A549 (cell line): ENCODE results near the gene EIF4B. TPM values are rescaled to one million over a fixed set of nuclear protein-coding genes. Genes with fewer than 3 reads are reported as not detected.
A peak's percentile ranks its signal among the peaks of the same experiment; 100 is the strongest.

Source experiments
- ATAC-seq, 2 experiments: fragments of 200-7000 bp in 1 of 2; fragments of >200 bp in 1 of 2; cut with Nextera tagmentation in 1 of 2; cut with Tn5 transposase in 1 of 2; 3 replicates each; pipeline versions ENCODE4 v1.8.0 to v1.9.1; 2018 to 2020; ENCODE audit warnings: mild to moderate bottlenecking in 1 of 2, moderate library complexity in 1 of 2
- CTCF ChIA-PET: fragments of 300-600 bp; sonication (Branson Sonifier 250); formaldehyde crosslinking; extraction: SDS; loops from one replicate; lab custom pipeline; 2021; ENCODE audit warnings: antibody characterized with exemption, inconsistent platforms; lab: Yijun Ruan, JAX
- POLR2A ChIA-PET: fragments of 350-600 bp; formaldehyde crosslinking; extraction: SDS; loops from one replicate; lab custom pipeline; 2021; ENCODE audit warnings: antibody characterized with exemption, inconsistent platforms; lab: Yijun Ruan, JAX
- DNase-seq, 2 experiments: peaks; one replicate each; pipeline versions ENCODE4 v3.0.0 to v3.0.0-alpha.2; 2011 to 2016; ENCODE audit warnings: low read depth in 1 of 2, low spot score in 1 of 2
- FAIRE-seq: peaks from 2 replicates; lab custom pipeline; 2011; peaks lifted over from hg19 to GRCh38; lab: Jason Lieb, UNC
- H3K27ac ChIP-seq, 2 experiments: fragments of >200 bp; sonication (Bioruptor Twin); formaldehyde crosslinking; 3 replicates each; pipeline ENCODE4 v1.5.1; 2016 to 2017
- H3K4me1 ChIP-seq: fragments of >200 bp; sonication (Bioruptor Twin); formaldehyde crosslinking; 3 replicates; pipeline ENCODE4 v1.6.1; 2016
- H3K4me2 ChIP-seq: fragments of >200 bp; sonication (Bioruptor Twin); formaldehyde crosslinking; 3 replicates; pipeline ENCODE4 v1.6.1; 2016
- H3K4me3 ChIP-seq: fragments of >200 bp; sonication (Bioruptor Twin); formaldehyde crosslinking; 3 replicates; pipeline ENCODE4 v1.5.1; 2016
- H3K9me3 ChIP-seq: fragments of >200 bp; sonication (Bioruptor Twin); formaldehyde crosslinking; 3 replicates; pipeline ENCODE4 v1.6.1; 2016
- CHD2 ChIP-seq: fragments of 150-350 bp; IDR thresholded peaks from 2 replicates; pipeline ENCODE4 v1.6.1; 2014; ENCODE audit warnings: low read length; ENCODE audit not compliant: partially characterized antibody
- CHD4 ChIP-seq: fragments of 200-600 bp; sonication (generic); IDR thresholded peaks from 2 replicates; pipeline ENCODE4 v1.6.1; 2016; ENCODE audit warnings: antibody characterized with exemption, mild to moderate bottlenecking, borderline replicate concordance
- CTCF ChIP-seq: fragments of >200 bp; sonication (Bioruptor Twin); formaldehyde crosslinking; IDR thresholded peaks from 3 replicates; pipeline ENCODE4 v1.5.1; 2016
- EP300 ChIP-seq, 2 experiments: fragments of >200 bp; sonication (Bioruptor Twin); formaldehyde crosslinking; IDR thresholded peaks; 2 replicates in 1 of 2; 3 replicates in 1 of 2; pipeline ENCODE4 v1.6.1; 2016 to 2017
- ESRRA ChIP-seq: fragments of 150-350 bp; IDR thresholded peaks from 2 replicates; pipeline ENCODE4 v1.6.1; 2014; ENCODE audit warnings: mild to moderate bottlenecking, low read length, borderline replicate concordance
- FOSB ChIP-seq: fragments of 250-450 bp; sonication (Bioruptor Pico); IDR thresholded peaks from 2 replicates; pipeline ENCODE4 v1.5.0; 2020; ENCODE audit warnings: mild to moderate bottlenecking, moderate library complexity
- FOSL2 ChIP-seq, 2 experiments: fragments of 450-650 bp in 1 of 2; fragments of >200 bp in 1 of 2; sonication (Bioruptor Twin) in 1 of 2; formaldehyde crosslinking; IDR thresholded peaks; 2 replicates each; pipeline versions ENCODE4 v1.5.0 to v1.6.1; 2016 to 2020; ENCODE audit warnings: mild to moderate bottlenecking in 1 of 2, moderate library complexity in 1 of 2
- FOXS1 ChIP-seq: fragments of 250-450 bp; sonication (Bioruptor Pico); IDR thresholded peaks from 2 replicates; pipeline ENCODE4 v1.5.0; 2020; ENCODE audit warnings: mild to moderate bottlenecking, moderate library complexity
- HEYL ChIP-seq: fragments of 250-450 bp; sonication (Bioruptor Pico); IDR thresholded peaks from 2 replicates; pipeline ENCODE4 v1.8.0; 2021; ENCODE audit warnings: mild to moderate bottlenecking, moderate library complexity
- HMGXB4 ChIP-seq: fragments of 250-450 bp; sonication (Bioruptor Pico); IDR thresholded peaks from 2 replicates; pipeline ENCODE4 v1.5.0; 2021; ENCODE audit warnings: mild to moderate bottlenecking, moderate library complexity, borderline replicate concordance
- HOXB13 ChIP-seq: fragments of 250-450 bp; sonication (Bioruptor Pico); IDR thresholded peaks from 2 replicates; pipeline ENCODE4 v1.5.0; 2020; ENCODE audit warnings: low read depth, mild to moderate bottlenecking, moderate library complexity
- HOXB5 ChIP-seq: fragments of 250-450 bp; sonication (Bioruptor Pico); IDR thresholded peaks from 2 replicates; pipeline ENCODE4 v1.5.0; 2020; ENCODE audit warnings: mild to moderate bottlenecking, moderate library complexity
- JUN ChIP-seq, 2 experiments: fragments of >200 bp; sonication (Bioruptor Twin); formaldehyde crosslinking; IDR thresholded peaks; 2 replicates in 1 of 2; 3 replicates in 1 of 2; pipeline ENCODE4 v1.6.1; 2016 to 2017
- JUNB ChIP-seq: fragments of >200 bp; sonication (Bioruptor Twin); formaldehyde crosslinking; IDR thresholded peaks from 2 replicates; pipeline ENCODE4 v1.6.1; 2016
- KDM1A ChIP-seq: fragments of 200-600 bp; sonication (generic); IDR thresholded peaks from 2 replicates; pipeline ENCODE4 v1.6.1; 2016; ENCODE audit warnings: low read depth, mild to moderate bottlenecking
- KDM5A ChIP-seq: fragments of 200-600 bp; sonication (generic); IDR thresholded peaks from 2 replicates; pipeline ENCODE4 v1.6.1; 2016; ENCODE audit warnings: antibody characterized with exemption, mild to moderate bottlenecking
- MAZ ChIP-seq: fragments of 150-350 bp; IDR thresholded peaks from 2 replicates; pipeline ENCODE4 v1.6.1; 2014; ENCODE audit warnings: antibody characterized with exemption, low read depth, low read length, borderline replicate concordance
- NFE2L2 ChIP-seq: fragments of 150-350 bp; conservative IDR thresholded peaks from 2 replicates; pipeline ENCODE4 v1.6.1; 2014; ENCODE audit warnings: low read length
- NPAS2 ChIP-seq: fragments of 250-450 bp; sonication (Bioruptor Pico); IDR thresholded peaks from 2 replicates; pipeline ENCODE4 v1.8.0; 2022; ENCODE audit warnings: mild to moderate bottlenecking, moderate library complexity, borderline replicate concordance
- NR3C1 ChIP-seq: fragments of >200 bp; sonication (Bioruptor Twin); formaldehyde crosslinking; IDR thresholded peaks from 3 replicates; pipeline ENCODE4 v1.6.1; 2017
- PHF8 ChIP-seq: fragments of 200-600 bp; sonication (generic); IDR thresholded peaks from 2 replicates; pipeline ENCODE4 v1.6.1; 2016; ENCODE audit warnings: low read depth, mild to moderate bottlenecking, antibody characterized with exemption, moderate library complexity, borderline replicate concordance
- POLR2A ChIP-seq: IDR thresholded peaks from 2 replicates; pipeline ENCODE4 v1.6.1; 2012; ENCODE audit warnings: mild to moderate bottlenecking, low read length
- RAD21 ChIP-seq, 2 experiments: fragments of >200 bp in 1 of 2; sonication (Bioruptor Twin) in 1 of 2; formaldehyde crosslinking in 1 of 2; IDR thresholded peaks in 1 of 2; conservative IDR thresholded peaks in 1 of 2; 2 replicates in 1 of 2; 3 replicates in 1 of 2; pipeline ENCODE4 v1.6.1; 2012 to 2018; ENCODE audit warnings: inconsistent platforms in 1 of 2
- RFX5 ChIP-seq: fragments of 450-650 bp; IDR thresholded peaks from 2 replicates; pipeline ENCODE4 v1.7.1; 2014; ENCODE audit warnings: antibody characterized with exemption, mild to moderate bottlenecking, moderate library complexity
- SREBF2 ChIP-seq: fragments of 450-650 bp; IDR thresholded peaks from 2 replicates; pipeline ENCODE4 v1.6.1; 2014; ENCODE audit warnings: mild to moderate bottlenecking, moderate library complexity
- TFCP2L1 ChIP-seq: fragments of 250-450 bp; sonication (Bioruptor Pico); IDR thresholded peaks from 2 replicates; pipeline ENCODE4 v1.5.0; 2021; ENCODE audit warnings: mild to moderate bottlenecking
- USF2 ChIP-seq: fragments of 450-650 bp; IDR thresholded peaks from 2 replicates; pipeline ENCODE4 v1.6.1; 2014; ENCODE audit warnings: antibody characterized with exemption
- ZFP36 ChIP-seq: fragments of 450-650 bp; IDR thresholded peaks from 2 replicates; pipeline ENCODE4 v1.6.1; 2014; ENCODE audit warnings: borderline replicate concordance; ENCODE audit not compliant: partially characterized antibody
- ZSCAN20 ChIP-seq: fragments of 250-450 bp; sonication (Bioruptor Pico); IDR thresholded peaks from 2 replicates; pipeline ENCODE4 v1.8.0; 2022; ENCODE audit warnings: mild to moderate bottlenecking, moderate library complexity
- WGBS: methylation state at CpG from one replicate; pipeline ENCODE4 v1.1.6; 2017; ENCODE audit errors: missing lambda C conversion rate; 5-methylcytosine and 5-hydroxymethylcytosine counted together
- polyA plus RNA-seq, 4 experiments: library from polyadenylated mRNA; depleted of rRNA in 3 of 4; stranded (reverse); fragments of >200 nt; fragmentation: RNase III in 1 of 4; extraction: RNeasy Plus Mini Kit Qiagen cat#74134 plus additional on column Dnase treatment in 1 of 4; gene quantifications; 2 replicates in 3 of 4; 3 replicates in 1 of 4; pipeline ENCODE4 v1.2.3, GENCODE V29; 2011 to 2017
- TF ChIP-seq, protein P1 (sequence below): fragments of 250-450 bp; sonication (Bioruptor Pico); IDR thresholded peaks from 2 replicates; pipeline ENCODE4 v1.5.0; 2020; ENCODE audit warnings: low read depth, mild to moderate bottlenecking, moderate library complexity
- TF ChIP-seq, protein P2 (sequence below): fragments of 150-350 bp; IDR thresholded peaks from 2 replicates; pipeline ENCODE4 v1.6.1; 2014; ENCODE audit warnings: low read depth, mild to moderate bottlenecking, low read length

The EIF4B gene
- polyA plus RNA-seq, 2 of the 4 experiments (the other 2 are of a cell fraction): 377 to 650 TPM

DNA sequence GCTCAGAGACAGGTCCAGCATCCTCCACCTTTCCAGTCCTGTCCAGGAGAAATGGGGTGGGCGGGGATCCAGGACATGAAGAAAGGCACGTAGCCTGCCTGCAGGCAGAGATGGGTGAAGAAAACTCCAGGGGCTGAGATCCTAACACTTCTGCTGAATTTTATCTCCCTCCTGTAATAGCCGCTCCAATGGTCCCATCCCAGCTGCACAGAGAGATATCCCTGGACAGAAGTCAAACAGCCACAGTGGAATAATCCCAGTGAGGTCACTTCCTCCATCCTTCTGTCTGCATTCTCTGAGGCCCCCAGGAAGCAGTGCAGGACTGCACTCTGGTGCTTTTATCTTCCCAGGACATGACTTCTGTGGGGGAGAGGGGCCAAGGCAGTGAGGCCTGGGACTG lies 31.1 kb upstream of the EIF4B start:
- Histone ChIP-seq H3K9me3 (no peaks in the 10 kb centered on the region), H3K4me1 (peaks cover 70% of the 10 kb centered on the region), H3K4me2 (peak overlapping the region; percentile 55), H3K4me3 (no peak overlapping the region), H3K27ac (peak overlapping the region; percentile 90 to 91)
- ATAC-seq: peak in 1 of 2 experiments; percentile 12; a peak in 3 of 6 replicates
- POLR2A ChIA-PET: interaction anchor here (1.1 to 1.6 kb wide), 2 partner anchors 26 to 70 kb away, joined by 4 to 7 read pairs; partner anchors contain the start of genes KRT18 and KRT8
- CTCF ChIA-PET: interaction anchor here (0.7 to 44.4 kb wide), 15 partner anchors 8 to 832 kb away, joined by 3 to 1736 read pairs (median 4); partner anchors contain the start of gene KRT8
- no peak for FAIRE-seq
- WGBS: 84% methylated on average over 3 of the region's 3 CpGs
- no peak for TF ChIP-seq SREBF2
- TF ChIP-seq FOSL2 (IDR thresholded peaks at IDR 0.05): no peak
- TF ChIP-seq FOSL2 (CRISPR knock-in tag; IDR thresholded peaks at IDR 0.05): no peak
- no peak for TF ChIP-seq JUNB
- no peak for TF ChIP-seq USF2
- TF ChIP-seq FOSB: no peak
- no peak for TF ChIP-seq TFCP2L1
- TF ChIP-seq HEYL: no peak
- TF ChIP-seq HMGXB4 (CRISPR knock-in tag): no peak
- no peak for TF ChIP-seq KDM1A
- TF ChIP-seq FOXS1 (CRISPR knock-in tag): no peak
- no peak for TF ChIP-seq JUN (IDR thresholded peaks at IDR 0.05)
- TF ChIP-seq CTCF: no peak
- no peak for DNase-seq

DNA sequence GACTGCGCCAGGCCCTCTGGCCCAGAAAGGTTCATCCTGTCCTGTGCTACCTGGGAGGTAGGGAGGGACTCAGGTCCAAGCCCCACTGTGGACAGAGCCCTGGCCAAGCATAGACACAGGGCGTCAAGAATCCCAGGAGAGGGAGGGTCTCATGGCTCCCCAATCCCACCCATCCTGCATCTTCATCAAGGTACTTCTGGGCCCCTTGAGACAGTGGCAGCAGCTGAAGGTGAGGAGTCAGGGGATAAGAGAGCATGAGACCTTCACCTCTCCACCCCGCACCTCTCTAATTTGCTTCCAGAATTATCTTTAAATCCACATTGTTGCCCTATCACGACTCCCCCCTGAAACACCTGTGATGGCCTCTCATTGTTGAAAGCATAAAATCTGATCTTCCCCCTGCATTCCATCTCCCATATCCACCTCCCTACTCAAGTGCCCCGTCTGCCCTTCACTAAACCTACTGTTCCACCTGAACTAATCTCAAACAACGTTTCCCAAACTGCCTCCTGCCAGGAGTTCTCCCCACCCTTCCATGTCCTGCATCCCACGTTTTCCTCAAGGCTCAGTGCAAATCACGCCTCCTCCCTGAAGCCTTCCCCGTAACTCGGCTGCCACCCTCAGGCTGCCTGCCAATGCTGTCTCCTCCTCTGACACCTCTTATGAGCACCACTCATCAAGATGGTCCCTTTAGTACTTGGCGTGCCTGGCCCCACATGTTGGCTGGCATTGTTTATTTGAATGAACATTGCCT lies 30.3 kb upstream of the EIF4B start:
- DNase-seq: peak in 1 of 2 experiments; percentile 92
- FAIRE-seq: no peak
- Histone ChIP-seq H3K4me2 (peak overlapping the region; percentile 55), H3K9me3 (no peaks in the 10 kb centered on the region), H3K4me1 (peaks cover 67% of the 10 kb centered on the region), H3K27ac (peak overlapping the region; percentile 90 to 91), H3K4me3 (no peak overlapping the region)
- ATAC-seq: peak; percentile 67 to 78
- WGBS: 24% methylated on average over 11 of the region's 11 CpGs
- ChIA-PET CTCF (interaction anchor here (1.0 to 44.4 kb wide), 14 partner anchors 9 to 832 kb away, joined by 3 to 1736 read pairs (median 4); partner anchors contain the start of gene KRT8), POLR2A (no interaction called here)
- no peak for TF ChIP-seq FOXS1 (CRISPR knock-in tag)
- no peak for TF ChIP-seq CHD2
- no peak for TF ChIP-seq NPAS2 (CRISPR knock-in tag)
- no peak for TF ChIP-seq ZSCAN20 (CRISPR knock-in tag)
- TF ChIP-seq HOXB5 (CRISPR knock-in tag): no peak
- no peak for TF ChIP-seq NR3C1
- TF ChIP-seq TFCP2L1: no peak
- TF ChIP-seq SREBF2: no peak
- no peak for TF ChIP-seq NFE2L2
- TF ChIP-seq RFX5: no peak
- TF ChIP-seq, protein P1, sequence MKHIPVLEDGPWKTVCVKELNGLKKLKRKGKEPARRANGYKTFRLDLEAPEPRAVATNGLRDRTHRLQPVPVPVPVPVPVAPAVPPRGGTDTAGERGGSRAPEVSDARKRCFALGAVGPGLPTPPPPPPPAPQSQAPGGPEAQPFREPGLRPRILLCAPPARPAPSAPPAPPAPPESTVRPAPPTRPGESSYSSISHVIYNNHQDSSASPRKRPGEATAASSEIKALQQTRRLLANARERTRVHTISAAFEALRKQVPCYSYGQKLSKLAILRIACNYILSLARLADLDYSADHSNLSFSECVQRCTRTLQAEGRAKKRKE (CRISPR knock-in tag): no peak
- no peak for TF ChIP-seq CHD4
- no peak for TF ChIP-seq EP300 (IDR thresholded peaks at IDR 0.05)
- TF ChIP-seq HOXB13 (CRISPR knock-in tag): no peak
- peak; percentile 87 for TF ChIP-seq ZFP36
- TF ChIP-seq, protein P2, sequence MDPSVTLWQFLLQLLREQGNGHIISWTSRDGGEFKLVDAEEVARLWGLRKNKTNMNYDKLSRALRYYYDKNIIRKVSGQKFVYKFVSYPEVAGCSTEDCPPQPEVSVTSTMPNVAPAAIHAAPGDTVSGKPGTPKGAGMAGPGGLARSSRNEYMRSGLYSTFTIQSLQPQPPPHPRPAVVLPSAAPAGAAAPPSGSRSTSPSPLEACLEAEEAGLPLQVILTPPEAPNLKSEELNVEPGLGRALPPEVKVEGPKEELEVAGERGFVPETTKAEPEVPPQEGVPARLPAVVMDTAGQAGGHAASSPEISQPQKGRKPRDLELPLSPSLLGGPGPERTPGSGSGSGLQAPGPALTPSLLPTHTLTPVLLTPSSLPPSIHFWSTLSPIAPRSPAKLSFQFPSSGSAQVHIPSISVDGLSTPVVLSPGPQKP: no peak
- no peak for TF ChIP-seq JUNB
- no peak for TF ChIP-seq POLR2A
- no peak for TF ChIP-seq PHF8
- no peak for TF ChIP-seq KDM5A
- no peak for TF ChIP-seq ESRRA
- no peak for TF ChIP-seq FOSB
- peak; percentile 97 to 100 for TF ChIP-seq RAD21 (conservative IDR thresholded peaks at IDR 0.05 in 1 of 2, IDR thresholded peaks at IDR 0.05 in 1 of 2)
- no peak for TF ChIP-seq MAZ
